Stomach (tissue), 9 donors: ENCODE results near the gene MRPL58. TPM values are rescaled to one million over a fixed set of nuclear protein-coding genes. Genes with fewer than 3 reads are reported as not detected.
"Not testable (repeated sequence)": the region's sequence is repeated elsewhere in the genome, so short reads cannot be mapped to it uniquely, and the experiment has no call there.

Source experiments
- DNase-seq, 2 donors: peaks; one replicate each; pipeline versions ENCODE4 v3.0.0 to v3.0.0-alpha.2; 2013 to 2019
- H3K27ac ChIP-seq, 5 donors: fragments of 200-600 bp in 4 of 5; sonication (generic) in 4 of 5; one replicate each; pipeline ENCODE4 v1.5.1; 2013 to 2019; ENCODE audit warnings: mild to moderate bottlenecking in 1 of 5, moderate library complexity in 1 of 5
- H3K27me3 ChIP-seq, 3 donors: fragments of 200-600 bp; sonication (generic); one replicate each; pipeline ENCODE4 v1.5.1; 2017 to 2019; ENCODE audit warnings: mixed run types in 1 of 3
- H3K36me3 ChIP-seq, 4 donors: fragments of 200-600 bp; sonication (generic); 1 replicate in 3 of 4; 2 replicates in 1 of 4; pipeline ENCODE4 v1.5.1; 2016 to 2019
- H3K4me1 ChIP-seq, 4 donors: fragments of 200-600 bp; sonication (generic); one replicate each; pipeline ENCODE4 v1.5.1; 2016 to 2019
- H3K4me3 ChIP-seq, 4 donors: fragments of 200-600 bp; sonication (generic) in 3 of 4; one replicate each; pipeline ENCODE4 v1.5.1; 2016 to 2019; ENCODE audit warnings: mild to moderate bottlenecking in 1 of 4
- H3K9me3 ChIP-seq, 4 donors: fragments of 200-600 bp; sonication (generic); one replicate each; pipeline ENCODE4 v1.5.1; 2016 to 2019
- CTCF ChIP-seq, 7 experiments: fragments of 450-650 bp in 4 of 7; fragments of 200-600 bp in 3 of 7; sonication (generic) in 3 of 7; IDR thresholded peaks; one replicate each; pipeline ENCODE4 v1.5.1; 2016 to 2019; ENCODE audit warnings: antibody characterized with exemption in 7 of 7, control low read depth in 2 of 7, mild to moderate bottlenecking in 1 of 7
- EP300 ChIP-seq: sonication (generic); formaldehyde crosslinking; IDR thresholded peaks from one replicate; pipeline ENCODE4 v1.6.1; 2017; ENCODE audit warnings: antibody characterized with exemption
- POLR2A ChIP-seq, 4 donors: fragments of 450-650 bp; IDR thresholded peaks; one replicate each; pipeline ENCODE4 v1.6.1; 2016; ENCODE audit warnings: antibody characterized with exemption in 4 of 4, control low read depth in 2 of 4, mild to moderate bottlenecking in 1 of 4, moderate library complexity in 1 of 4
- POLR2AphosphoS5 ChIP-seq, 3 donors: sonication (generic); formaldehyde crosslinking; IDR thresholded peaks; one replicate each; pipeline ENCODE4 v1.6.1; 2016; ENCODE audit warnings: antibody characterized with exemption in 3 of 3
- WGBS, 5 donors: extraction: QIAGEN DNeasy Blood & Tissue Kit in 3 of 5; methylation state at CpG; one replicate each; pipeline versions ENCODE4 v1.1.5 to v1.1.7; 2013 to 2018; 5-methylcytosine and 5-hydroxymethylcytosine counted together
- intact Hi-C: fragments of 100-400 bp; cut with DNase I; formaldehyde crosslinking; loops from one replicate; pipeline ENCODE4 v1.15.1; 2023; ENCODE audit warnings: low total_unique reads
- polyA plus RNA-seq, 3 donors: library from polyadenylated mRNA; stranded (reverse); fragments of 200-250 nt; gene quantifications; one replicate each; pipeline ENCODE4 v1.2.3, GENCODE V29; 2013
- total RNA-seq, 5 donors: library from RNA; depleted of rRNA; stranded (reverse); fragments of >200 nt; gene quantifications; one replicate each; pipeline versions ENCODE4 v1.1.0 to v1.2.3, GENCODE V29; 2014 to 2016
- donor health status: healthy with polysubstance abuse.
- donor health status: Bipolar disorder and iron deficiency.
- donor health status: healthy.

The MRPL58 gene
- total and polyA plus RNA-seq, 8 donors, result 6.7 to 69.0 (median 38.7) TPM

GRCh38 chr17:75019146-75019545 is 6.7 kb downstream of the MRPL58 start:
- no peak for TF ChIP-seq CTCF (IDR thresholded peaks at IDR 0.05)
- Histone ChIP-seq H3K36me3 (peaks cover 23 to 76% (median 67%) of the 10 kb centered on the region in 4 donors), H3K27me3 (no peaks in the 10 kb centered on the region), H3K27ac (no peak overlapping the region), H3K4me3 (no peak overlapping the region), H3K4me1 (peaks cover 0 to 12% (median 2%) of the 10 kb centered on the region in 4 donors), H3K9me3 (no peaks in the 10 kb centered on the region)
- intact Hi-C loops, result no loop called here
- DNase-seq, result no peak
- WGBS, 5 donors, result 90 to 97% (median 92%) methylated on average over 5 of the region's 5 CpGs

GRCh38 chr17:75019710-75020109 is 7.2 kb downstream of the MRPL58 start:
- Histone ChIP-seq H3K36me3 (peaks cover 23 to 76% (median 67%) of the 10 kb centered on the region in 4 donors), H3K27ac (no peak overlapping the region), H3K9me3 (no peaks in the 10 kb centered on the region), H3K27me3 (no peaks in the 10 kb centered on the region), H3K4me3 (no peak overlapping the region), H3K4me1 (peaks cover 0 to 7% (median under 1%) of the 10 kb centered on the region in 4 donors)
- intact Hi-C loops, result no loop called here
- TF ChIP-seq POLR2AphosphoS5 (IDR thresholded peaks at IDR 0.05) (no peak), CTCF (IDR thresholded peaks at IDR 0.05) (no peak), POLR2A (IDR thresholded peaks at IDR 0.05) (no peak), EP300 (no peak)
- DNase-seq, result no peak
- 87 to 97% (median 94%) methylated on average over 3 of the region's 3 CpGs for WGBS, 5 donors

- no peaks in the 10 kb centered on the region for H3K9me3 ChIP-seq
- no peaks in the 10 kb centered on the region for H3K27me3 ChIP-seq
- TF ChIP-seq POLR2A (IDR thresholded peaks at IDR 0.05) (no peak), POLR2AphosphoS5 (IDR thresholded peaks at IDR 0.05) (no peak), CTCF (IDR thresholded peaks at IDR 0.05) (no peak), EP300 (no peak)
- 69 to 76% (median 71%) methylated on average over 19 of the region's 19 CpGs for WGBS, 5 donors
- peaks cover 23 to 75% (median 66%) of the 10 kb centered on the region in 4 donors for H3K36me3 ChIP-seq
- DNase-seq, result no peak
- H3K4me3 ChIP-seq, result no peak overlapping the region
- peaks cover 0 to 6% (median 0%) of the 10 kb centered on the region in 4 donors for H3K4me1 ChIP-seq
- intact Hi-C loops, result no loop called here
- H3K27ac ChIP-seq, result no peak overlapping the region
Observed at GRCh38 chr17:75020331-75021110, 8.1 kb downstream of the MRPL58 start.

- DNase-seq, result no peak
- Histone ChIP-seq H3K9me3 (peaks cover 0 to 2% (median 0%) of the 10 kb centered on the region in 4 donors), H3K27me3 (no peaks in the 10 kb centered on the region), H3K36me3 (peaks cover 19 to 37% (median 30%) of the 10 kb centered on the region in 4 donors), H3K27ac (no peak overlapping the region), H3K4me3 (no peak overlapping the region), H3K4me1 (peaks cover 0 to 6% (median 2%) of the 10 kb centered on the region in 4 donors)
- intact Hi-C loops, result no loop called here
- WGBS, 5 donors, result 74 to 85% (median 75%) methylated on average over 10 of the region's 10 CpGs
- no peak for TF ChIP-seq POLR2AphosphoS5 (IDR thresholded peaks at IDR 0.05)
- TF ChIP-seq EP300, result no peak
- TF ChIP-seq POLR2A (IDR thresholded peaks at IDR 0.05), result no peak
- TF ChIP-seq CTCF (IDR thresholded peaks at IDR 0.05), result no peak
Observed at GRCh38 chr17:75024686-75025397, 12.4 kb downstream of the MRPL58 start.

- H3K27me3 ChIP-seq, H3K9me3 ChIP-seq, intact Hi-C loops, H3K4me1 ChIP-seq, H3K27ac ChIP-seq, H3K4me3 ChIP-seq, DNase-seq: not testable (repeated sequence)
- 73 to 91% (median 86%) methylated on average over 9 of the region's 9 CpGs for WGBS, 5 donors
- H3K36me3 ChIP-seq, result peaks cover 19 to 32% (median 26%) of the 10 kb centered on the region in 4 donors
Observed at GRCh38 chr17:75025398-75025734, 12.9 kb downstream of the MRPL58 start.

GRCh38 chr17:75026650-75027049 is 14.2 kb downstream of the MRPL58 start:
- H3K36me3 ChIP-seq, result peaks cover 9 to 19% (median 13%) of the 10 kb centered on the region in 4 donors
- WGBS, 5 donors, result 46 to 62% (median 51%) methylated on average over 2 of the region's 2 CpGs
- H3K9me3 ChIP-seq, H3K27me3 ChIP-seq, H3K27ac ChIP-seq, H3K4me3 ChIP-seq, H3K4me1 ChIP-seq, intact Hi-C loops, DNase-seq: not testable (repeated sequence)
